Measurements from ENCODE around the gene SESN3.

The SESN3 gene

GRCh38 chr11:95166781-95167180 is 64.2 kb downstream of the SESN3 start:
- H3K27ac Mint-ChIP-seq: no peak overlapping the region
- H3K9me3 Mint-ChIP-seq: no peaks in the 10 kb centered on the region
- no peaks in the 10 kb centered on the region for H3K4me1 Mint-ChIP-seq (ENCODE audit: low read depth in 2 of 2)
- H3K27me3 Mint-ChIP-seq: no peaks in the 10 kb centered on the region
- DNase-seq (no peak), ATAC-seq (replicated peaks) (no peak)
- no peaks in the 10 kb centered on the region for H3K36me3 Mint-ChIP-seq (ENCODE audit: insufficient read depth)
- no peak overlapping the region for H3K4me3 Mint-ChIP-seq

- no peak overlapping the region for H3K27ac Mint-ChIP-seq
- no peaks in the 10 kb centered on the region for H3K27me3 Mint-ChIP-seq
- ATAC-seq (replicated peaks) (no peak), DNase-seq (no peak)
- no peaks in the 10 kb centered on the region for H3K9me3 Mint-ChIP-seq
- H3K4me1 Mint-ChIP-seq (ENCODE audit: low read depth in 2 of 2): no peaks in the 10 kb centered on the region
- no peaks in the 10 kb centered on the region for H3K36me3 Mint-ChIP-seq (ENCODE audit: insufficient read depth)
- no peak overlapping the region for H3K4me3 Mint-ChIP-seq
Observed at GRCh38 chr11:95165638-95166037, 65.4 kb downstream of the SESN3 start.

- no peak for DNase-seq
- Mint-ChIP-seq H3K27ac (no peak overlapping the region), H3K36me3 (ENCODE audit: insufficient read depth) (no peaks in the 10 kb centered on the region), H3K4me1 (ENCODE audit: low read depth in 2 of 2) (peaks cover 3 to 4% of the 10 kb centered on the region in 2 donors), H3K9me3 (no peaks in the 10 kb centered on the region), H3K27me3 (no peaks in the 10 kb centered on the region), H3K4me3 (no peak overlapping the region)
- no peak for ATAC-seq (replicated peaks)
Observed at GRCh38 chr11:95163106-95163505, 67.9 kb downstream of the SESN3 start.

GRCh38 chr11:95161248-95161647 is 69.8 kb downstream of the SESN3 start:
- ATAC-seq (replicated peaks) (no peak), DNase-seq (no peak)
- no peak overlapping the region for H3K27ac Mint-ChIP-seq
- no peaks in the 10 kb centered on the region for H3K36me3 Mint-ChIP-seq (ENCODE audit: insufficient read depth)
- no peaks in the 10 kb centered on the region for H3K9me3 Mint-ChIP-seq
- peaks cover 10 to 11% of the 10 kb centered on the region in 2 donors for H3K4me1 Mint-ChIP-seq (ENCODE audit: low read depth in 2 of 2)
- H3K27me3 Mint-ChIP-seq: no peaks in the 10 kb centered on the region
- H3K4me3 Mint-ChIP-seq: no peak overlapping the region

- peak overlapping the region in 1 of 2 donors; percentile 14 for H3K4me3 Mint-ChIP-seq
- no peaks in the 10 kb centered on the region for H3K27me3 Mint-ChIP-seq
- ATAC-seq (replicated peaks) (peak; percentile 57), DNase-seq (no peak)
- H3K9me3 Mint-ChIP-seq: no peaks in the 10 kb centered on the region
- H3K27ac Mint-ChIP-seq: peak overlapping the region; percentile 52 to 77
- peaks cover 24 to 25% of the 10 kb centered on the region in 2 donors for H3K4me1 Mint-ChIP-seq (ENCODE audit: low read depth in 2 of 2)
- H3K36me3 Mint-ChIP-seq (ENCODE audit: insufficient read depth): no peaks in the 10 kb centered on the region
Observed at GRCh38 chr11:95157824-95158223, 73.2 kb downstream of the SESN3 start.

- Mint-ChIP-seq H3K36me3 (ENCODE audit: insufficient read depth) (peaks cover 3% of the 10 kb centered on the region), H3K9me3 (no peaks in the 10 kb centered on the region), H3K27me3 (no peaks in the 10 kb centered on the region), H3K4me1 (ENCODE audit: low read depth in 2 of 2) (peaks cover 29% of the 10 kb centered on the region in 2 donors), H3K27ac (peak overlapping the region; percentile 52 to 77), H3K4me3 (no peak overlapping the region)
- ATAC-seq (replicated peaks) (no peak), DNase-seq (no peak)
Observed at GRCh38 chr11:95156916-95157541, 74.0 kb downstream of the SESN3 start.

GRCh38 chr11:95156133-95156721 is 74.8 kb downstream of the SESN3 start:
- no peak for ATAC-seq (replicated peaks)
- DNase-seq: no peak
- Mint-ChIP-seq H3K9me3 (no peaks in the 10 kb centered on the region), H3K4me1 (ENCODE audit: low read depth in 2 of 2) (peaks cover 34 to 35% of the 10 kb centered on the region in 2 donors), H3K36me3 (ENCODE audit: insufficient read depth) (peaks cover 8% of the 10 kb centered on the region), H3K27me3 (no peaks in the 10 kb centered on the region), H3K4me3 (no peak overlapping the region), H3K27ac (no peak overlapping the region)

GRCh38 chr11:95155385-95155784 is 75.6 kb downstream of the SESN3 start:
- no peaks in the 10 kb centered on the region for H3K27me3 Mint-ChIP-seq

GRCh38 chr11:95154514-95154913 is 76.5 kb downstream of the SESN3 start:
- Mint-ChIP-seq H3K27ac (peak overlapping the region; percentile 88 to 99), H3K27me3 (no peaks in the 10 kb centered on the region), H3K4me1 (ENCODE audit: low read depth in 2 of 2) (peaks cover 35 to 36% of the 10 kb centered on the region in 2 donors), H3K4me3 (no peak overlapping the region), H3K36me3 (ENCODE audit: insufficient read depth) (peaks cover 9% of the 10 kb centered on the region), H3K9me3 (no peaks in the 10 kb centered on the region)
- no peak for ATAC-seq (replicated peaks)
- peak; percentile 47 to 48 (median 48) for DNase-seq

More at GRCh38 chr11:95155385-95155784, 75.6 kb downstream of the SESN3 start:
- Mint-ChIP-seq H3K4me3 (no peak overlapping the region), H3K9me3 (no peaks in the 10 kb centered on the region), H3K36me3 (ENCODE audit: insufficient read depth) (peaks cover 9% of the 10 kb centered on the region), H3K27ac (peak overlapping the region in 1 of 2 donors; percentile 88), H3K4me1 (ENCODE audit: low read depth in 2 of 2) (peaks cover 35% of the 10 kb centered on the region in 2 donors)
- ATAC-seq (replicated peaks) (no peak), DNase-seq (no peak)

GRCh38 chr11:95153857-95154246 is 77.2 kb downstream of the SESN3 start:
- peaks cover 35 to 36% of the 10 kb centered on the region in 2 donors for H3K4me1 Mint-ChIP-seq (ENCODE audit: low read depth in 2 of 2)
- DNase-seq (no peak), ATAC-seq (replicated peaks) (no peak)
- H3K9me3 Mint-ChIP-seq: no peaks in the 10 kb centered on the region
- no peaks in the 10 kb centered on the region for H3K27me3 Mint-ChIP-seq
- peak overlapping the region; percentile 74 to 90 for H3K4me3 Mint-ChIP-seq
- H3K36me3 Mint-ChIP-seq (ENCODE audit: insufficient read depth): peaks cover 9% of the 10 kb centered on the region
- peak overlapping the region; percentile 88 to 99 for H3K27ac Mint-ChIP-seq

- Mint-ChIP-seq H3K9me3 (no peaks in the 10 kb centered on the region), H3K27me3 (no peaks in the 10 kb centered on the region), H3K4me3 (peak overlapping the region; percentile 74 to 90), H3K36me3 (ENCODE audit: insufficient read depth) (peaks cover 9% of the 10 kb centered on the region), H3K4me1 (ENCODE audit: low read depth in 2 of 2) (peaks cover 32 to 33% of the 10 kb centered on the region in 2 donors), H3K27ac (peak overlapping the region; percentile 88 to 99)
- peak in 1 of 3 experiments; percentile 26 for DNase-seq
- ATAC-seq (replicated peaks): no peak
Observed at GRCh38 chr11:95152876-95153856, 77.8 kb downstream of the SESN3 start.

GRCh38 chr11:95150956-95151684 is 79.9 kb downstream of the SESN3 start:
- peak; percentile 93 for ATAC-seq (replicated peaks)

More at GRCh38 chr11:95150956-95151684, 79.9 kb downstream of the SESN3 start:
- DNase-seq: peak; percentile 89 to 90 (median 90)
- peak overlapping the region; percentile 88 to 99 for H3K27ac Mint-ChIP-seq
- H3K9me3 Mint-ChIP-seq: no peaks in the 10 kb centered on the region
- H3K4me3 Mint-ChIP-seq: peak overlapping the region; percentile 74 to 90
- peaks cover 5 to 6% of the 10 kb centered on the region in 2 donors for H3K27me3 Mint-ChIP-seq
- H3K36me3 Mint-ChIP-seq (ENCODE audit: insufficient read depth): peaks cover 9% of the 10 kb centered on the region
- H3K4me1 Mint-ChIP-seq (ENCODE audit: low read depth in 2 of 2): peaks cover 24 to 26% of the 10 kb centered on the region in 2 donors

Measured in effector memory CD8-positive, alpha-beta T cell (primary cell).